Fibroblast of lung (primary cell): ENCODE data around the gene PLXNA4.

ENCODE experiments used
- CTCF ChIP-seq, 2 donors: IDR thresholded peaks in 1 of 2; conservative IDR thresholded peaks in 1 of 2; 1 replicate in 1 of 2; 2 replicates in 1 of 2; pipeline ENCODE4 v1.5.1; 2011 to 2012; ENCODE audit warnings: low read length in 2 of 2, control low read depth in 1 of 2, inconsistent platforms in 1 of 2, low read depth in 1 of 2, mild to moderate bottlenecking in 1 of 2
- EZH2 ChIP-seq: IDR thresholded peaks from 2 replicates; pipeline ENCODE4 v1.5.1; 2012; ENCODE audit warnings: low read length, control low read depth, mild to moderate bottlenecking; ENCODE audit errors: missing control alignments

GRCh38 chr7:132500727-132501440 is 75.4 kb downstream of the PLXNA4 start:
- TF ChIP-seq CTCF (conservative IDR thresholded peaks at IDR 0.05 in 1 of 2, IDR thresholded peaks at IDR 0.05 in 1 of 2; ENCODE audit: low read depth in 1 of 2, low read length in 2 of 2), result peak; percentile 46 to 62
- TF ChIP-seq EZH2, result no peak
